Mucosa of stomach (tissue), 1 donor: ENCODE data around the gene AKIRIN1.
"Not testable (repeated sequence)": the region's sequence is repeated elsewhere in the genome, so short reads cannot be mapped to it uniquely, and the experiment has no call there.

Experiments used
- H3K27me3 ChIP-seq: one replicate; pipeline ENCODE4 v1.7.0; 2013; ENCODE audit warnings: mild to moderate bottlenecking, low read length; ENCODE audit not compliant: control insufficient read depth, insufficient read depth
- H3K36me3 ChIP-seq: one replicate; pipeline ENCODE4 v1.7.0; 2013; ENCODE audit warnings: low read length; ENCODE audit not compliant: control insufficient read depth, insufficient read depth
- H3K4me1 ChIP-seq: one replicate; pipeline ENCODE4 v1.7.0; 2013; ENCODE audit warnings: mild to moderate bottlenecking, low read length; ENCODE audit not compliant: control insufficient read depth, insufficient read depth
- H3K4me3 ChIP-seq: one replicate; pipeline ENCODE4 v1.7.0; 2013; ENCODE audit warnings: low read length
- H3K9ac ChIP-seq: one replicate; pipeline ENCODE4 v1.7.0; 2013; ENCODE audit warnings: mild to moderate bottlenecking, low read length, moderate library complexity
- H3K9me3 ChIP-seq: one replicate; pipeline ENCODE4 v1.7.0; 2013; ENCODE audit warnings: mild to moderate bottlenecking, low read length, moderate library complexity; ENCODE audit not compliant: control insufficient read depth
- donor health status: Pancreatic carcinoma.

Gene AKIRIN1

GRCh38 chr1:39001516-39002421 is 10.7 kb downstream of the AKIRIN1 start:
- peaks cover 9% of the 10 kb centered on the region for H3K36me3 ChIP-seq
- H3K9ac ChIP-seq = no peak overlapping the region
- H3K4me1 ChIP-seq = peaks cover 14% of the 10 kb centered on the region

GRCh38 chr1:39003281-39003680 is 12.2 kb downstream of the AKIRIN1 start:
- no peak overlapping the region for H3K9ac ChIP-seq
- no peaks in the 10 kb centered on the region for H3K9me3 ChIP-seq
- H3K4me3 ChIP-seq = no peak overlapping the region
- peaks cover 9% of the 10 kb centered on the region for H3K36me3 ChIP-seq
- H3K27me3 ChIP-seq = no peaks in the 10 kb centered on the region
- H3K4me1 ChIP-seq = no peaks in the 10 kb centered on the region

More at GRCh38 chr1:39001516-39002421, 10.7 kb downstream of the AKIRIN1 start:
- no peaks in the 10 kb centered on the region for H3K27me3 ChIP-seq
- H3K9me3 ChIP-seq = no peaks in the 10 kb centered on the region
- no peak overlapping the region for H3K4me3 ChIP-seq

GRCh38 chr1:39003794-39004193 is 12.7 kb downstream of the AKIRIN1 start:
- peaks cover 9% of the 10 kb centered on the region for H3K36me3 ChIP-seq

GRCh38 chr1:39006287-39006686 is 15.2 kb downstream of the AKIRIN1 start:
- Histone ChIP-seq H3K36me3 (peaks cover 7% of the 10 kb centered on the region), H3K9me3 (no peaks in the 10 kb centered on the region), H3K4me1 (no peaks in the 10 kb centered on the region), H3K9ac (no peak overlapping the region), H3K27me3 (no peaks in the 10 kb centered on the region), H3K4me3 (no peak overlapping the region)

More at GRCh38 chr1:39003794-39004193, 12.7 kb downstream of the AKIRIN1 start:
- Histone ChIP-seq H3K4me3 (no peak overlapping the region), H3K4me1 (no peaks in the 10 kb centered on the region), H3K9ac (no peak overlapping the region), H3K27me3 (no peaks in the 10 kb centered on the region), H3K9me3 (no peaks in the 10 kb centered on the region)

- Histone ChIP-seq H3K9ac (no peak overlapping the region), H3K4me1 (no peaks in the 10 kb centered on the region), H3K9me3 (no peaks in the 10 kb centered on the region), H3K27me3 (no peaks in the 10 kb centered on the region), H3K36me3 (peaks cover 6% of the 10 kb centered on the region), H3K4me3 (no peak overlapping the region)
These were observed 15.9 kb downstream of the AKIRIN1 start for GRCh38 chr1:39006726-39007645.

- not testable (repeated sequence) for H3K9me3 ChIP-seq, H3K4me1 ChIP-seq, H3K4me3 ChIP-seq, H3K9ac ChIP-seq, H3K27me3 ChIP-seq, H3K36me3 ChIP-seq
These were observed 23.9 kb downstream of the AKIRIN1 start for GRCh38 chr1:39014956-39015355.

- no peaks in the 10 kb centered on the region for H3K27me3 ChIP-seq
- H3K4me1 ChIP-seq = no peaks in the 10 kb centered on the region
- no peak overlapping the region for H3K9ac ChIP-seq
- H3K4me3 ChIP-seq = no peak overlapping the region
- H3K36me3 ChIP-seq = no peaks in the 10 kb centered on the region
- no peaks in the 10 kb centered on the region for H3K9me3 ChIP-seq
These were observed 25.6 kb downstream of the AKIRIN1 start for GRCh38 chr1:39016604-39017171.

- Histone ChIP-seq H3K4me1 (no peaks in the 10 kb centered on the region), H3K36me3 (no peaks in the 10 kb centered on the region), H3K9me3 (no peaks in the 10 kb centered on the region), H3K27me3 (no peaks in the 10 kb centered on the region), H3K9ac (no peak overlapping the region), H3K4me3 (no peak overlapping the region)
These were observed 26.2 kb downstream of the AKIRIN1 start for GRCh38 chr1:39017266-39017665.

- not testable (repeated sequence) for H3K9me3 ChIP-seq, H3K36me3 ChIP-seq, H3K9ac ChIP-seq, H3K4me1 ChIP-seq, H3K4me3 ChIP-seq, H3K27me3 ChIP-seq
These were observed 29.4 kb downstream of the AKIRIN1 start for GRCh38 chr1:39020494-39020893.

- Histone ChIP-seq H3K4me1 (peaks cover 6% of the 10 kb centered on the region), H3K4me3 (no peak overlapping the region), H3K9me3 (no peaks in the 10 kb centered on the region), H3K27me3 (no peaks in the 10 kb centered on the region), H3K9ac (no peak overlapping the region), H3K36me3 (no peaks in the 10 kb centered on the region)
These were observed 30.4 kb downstream of the AKIRIN1 start for GRCh38 chr1:39021426-39021825.

GRCh38 chr1:39023140-39023539 is 32.1 kb downstream of the AKIRIN1 start:
- no peaks in the 10 kb centered on the region for H3K27me3 ChIP-seq
- no peaks in the 10 kb centered on the region for H3K36me3 ChIP-seq
- H3K4me1 ChIP-seq = peaks cover 6% of the 10 kb centered on the region
- H3K4me3 ChIP-seq = no peak overlapping the region
- no peaks in the 10 kb centered on the region for H3K9me3 ChIP-seq
- H3K9ac ChIP-seq = no peak overlapping the region
